ENCODE results near the gene PIGK.

Gene PIGK

DNA sequence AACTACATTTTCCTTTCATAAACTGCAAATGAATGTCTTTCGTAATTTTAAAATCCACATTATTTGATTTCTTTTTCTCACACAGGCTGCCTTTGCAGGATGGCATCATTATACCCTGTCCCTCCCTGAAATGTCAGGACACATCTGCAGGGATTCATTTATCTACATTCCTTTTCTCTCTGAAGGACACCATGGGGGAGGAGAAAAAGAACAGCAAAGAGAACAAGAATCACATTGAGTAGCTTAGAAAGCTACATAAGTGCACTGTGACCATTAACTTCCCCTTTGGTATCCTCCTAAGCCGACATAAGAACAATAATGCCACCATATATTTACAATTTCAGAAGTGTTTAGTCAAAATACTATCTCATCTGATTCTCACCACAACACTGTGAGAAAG is 129.5 kb downstream of the PIGK start:
- no peak for ATAC-seq

DNA sequence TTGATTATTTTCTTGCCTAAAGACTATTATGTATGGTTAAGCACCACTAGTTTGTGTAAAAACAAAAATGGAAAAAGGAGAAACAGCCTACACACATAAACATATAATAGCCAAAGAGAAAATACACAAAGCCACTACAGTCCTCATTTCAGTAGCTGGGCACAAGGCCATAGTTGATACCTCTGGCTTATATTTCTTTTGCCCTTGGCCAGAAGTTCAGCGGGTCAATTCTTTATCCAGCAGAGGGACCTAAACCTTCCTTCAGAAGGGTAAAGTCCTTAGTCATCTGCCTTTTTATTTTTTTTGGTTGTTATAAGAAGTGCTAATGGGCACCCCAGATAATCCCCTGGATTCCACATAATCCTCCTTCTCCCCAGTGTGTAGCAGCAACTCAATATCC is 134.1 kb downstream of the PIGK start:
- no peak for ATAC-seq

DNA sequence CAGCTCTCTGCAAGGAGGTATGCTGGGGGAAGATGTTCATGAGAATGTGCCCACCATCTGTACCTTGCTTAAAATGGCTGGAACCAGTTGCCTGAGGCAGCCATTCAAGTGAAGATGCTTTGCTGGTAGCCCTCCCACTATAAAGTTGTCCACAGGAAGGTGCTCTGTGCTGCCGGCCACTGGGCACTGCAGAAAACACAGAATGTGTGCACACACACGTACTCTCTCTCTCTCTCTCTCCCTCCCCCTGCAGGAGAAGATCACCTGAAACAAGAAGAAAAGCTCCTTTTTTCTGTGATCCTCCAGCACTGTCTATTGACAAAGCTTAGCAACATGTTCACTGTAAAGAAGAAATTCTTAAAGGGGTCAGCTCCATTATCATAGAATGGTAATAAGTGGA is 134.8 kb downstream of the PIGK start:
- ATAC-seq = no peak

DNA sequence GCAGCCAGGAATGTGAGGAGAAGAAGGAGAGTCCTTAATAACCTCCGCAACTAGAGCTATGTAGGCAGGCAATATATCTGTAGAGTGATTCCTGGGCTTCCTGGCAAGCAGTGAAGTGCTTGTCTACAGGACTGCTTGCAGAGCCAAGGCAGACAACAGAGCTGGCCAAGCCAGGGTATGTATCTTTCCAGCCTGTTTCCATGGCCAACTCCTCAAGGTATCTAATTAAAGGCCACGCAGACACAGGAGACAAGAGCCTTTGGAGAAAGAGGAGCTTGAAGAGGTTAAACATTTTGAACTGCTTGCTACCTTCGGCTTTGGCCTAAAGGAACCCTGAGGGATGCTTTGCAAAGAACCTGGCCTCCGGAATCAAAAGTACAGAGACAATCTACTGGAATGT is 137.4 kb downstream of the PIGK start:
- ATAC-seq = no peak

DNA sequence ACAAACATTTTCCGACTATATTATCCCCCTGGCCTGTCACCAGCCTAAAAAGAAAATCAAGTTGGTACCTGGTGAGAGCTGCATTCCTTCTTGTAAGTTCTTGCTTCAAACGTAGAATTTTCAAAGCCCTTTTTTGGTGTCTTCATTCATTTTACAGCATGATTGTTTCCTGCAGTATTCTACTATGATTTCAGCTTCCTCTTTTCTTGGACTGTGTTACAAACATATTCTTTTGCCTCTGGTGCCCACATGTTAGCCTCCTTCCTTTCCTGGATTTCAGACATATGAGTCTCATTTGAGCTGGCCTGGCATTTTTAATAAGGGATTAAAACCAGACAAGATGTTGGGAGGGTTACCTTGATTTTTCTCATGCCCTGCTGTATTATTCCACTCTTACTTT is 142.5 kb downstream of the PIGK start:
- ATAC-seq = no peak

DNA sequence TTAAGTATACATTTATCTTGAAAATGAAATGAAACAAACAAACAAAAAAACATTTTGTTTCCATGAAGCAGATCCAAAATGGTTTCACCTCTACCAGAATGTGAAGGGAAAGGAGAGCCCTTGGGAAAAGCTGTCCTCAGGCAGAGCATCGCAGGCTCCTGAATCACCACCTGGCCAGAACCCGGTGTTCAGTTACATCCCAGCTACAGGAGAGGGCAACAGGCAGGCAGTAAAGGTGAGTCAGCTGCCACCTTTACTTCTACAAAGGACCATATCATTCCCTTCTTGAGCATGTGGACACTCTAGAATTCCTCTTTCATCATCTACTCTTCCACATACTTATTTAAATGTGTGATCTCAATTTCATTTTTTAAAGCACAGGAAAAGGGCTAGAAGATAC is 151.2 kb downstream of the PIGK start:
- no peak for ATAC-seq

DNA sequence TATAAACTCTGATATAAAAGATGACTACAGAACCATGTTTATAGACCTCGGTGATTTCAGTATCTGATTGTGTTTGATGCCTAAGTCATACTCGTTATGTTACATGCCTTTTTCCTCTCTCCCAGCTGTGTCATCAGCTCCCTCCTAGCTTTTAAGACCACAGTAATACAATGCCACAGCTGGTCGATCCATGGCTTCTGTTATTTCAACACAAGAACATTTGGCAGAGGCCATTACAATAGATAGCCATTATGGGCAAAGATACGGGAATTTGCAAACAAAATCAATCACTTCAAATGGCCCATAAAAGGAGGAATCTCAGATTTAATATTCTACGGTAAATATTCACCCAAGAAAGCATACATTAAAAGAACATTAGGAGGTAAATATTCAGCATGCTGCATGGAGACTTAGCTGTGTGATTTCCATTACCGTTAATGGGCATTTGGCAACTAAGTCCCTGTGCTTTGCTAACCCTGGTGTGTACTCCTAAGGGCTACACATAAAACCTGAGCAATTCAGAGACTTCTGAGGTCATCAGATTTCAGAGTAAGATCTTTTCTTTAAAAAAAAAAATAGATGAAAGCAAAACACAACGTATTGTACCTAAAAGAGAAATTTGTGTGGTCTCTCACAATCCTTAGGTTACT is 153.4 kb downstream of the PIGK start:
- ATAC-seq = no peak

DNA sequence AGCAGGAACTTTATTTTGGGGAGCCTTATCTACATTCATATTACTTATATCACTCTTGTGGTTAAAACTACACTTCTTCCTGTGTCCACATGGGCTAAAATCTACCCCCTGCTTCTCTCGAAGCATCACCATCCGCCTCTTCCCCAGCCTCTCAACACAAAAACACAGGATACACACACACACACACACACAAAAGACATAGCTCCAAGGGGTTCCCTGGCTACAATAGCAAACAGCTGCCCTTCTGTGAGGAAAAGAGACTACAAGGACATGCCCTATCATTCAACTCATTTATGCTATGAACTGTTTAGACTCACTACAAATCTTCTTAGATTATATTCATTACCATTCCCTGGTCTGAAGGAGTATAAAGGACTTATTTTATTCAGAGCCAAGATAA is 155.0 kb downstream of the PIGK start:
- ATAC-seq = no peak

DNA sequence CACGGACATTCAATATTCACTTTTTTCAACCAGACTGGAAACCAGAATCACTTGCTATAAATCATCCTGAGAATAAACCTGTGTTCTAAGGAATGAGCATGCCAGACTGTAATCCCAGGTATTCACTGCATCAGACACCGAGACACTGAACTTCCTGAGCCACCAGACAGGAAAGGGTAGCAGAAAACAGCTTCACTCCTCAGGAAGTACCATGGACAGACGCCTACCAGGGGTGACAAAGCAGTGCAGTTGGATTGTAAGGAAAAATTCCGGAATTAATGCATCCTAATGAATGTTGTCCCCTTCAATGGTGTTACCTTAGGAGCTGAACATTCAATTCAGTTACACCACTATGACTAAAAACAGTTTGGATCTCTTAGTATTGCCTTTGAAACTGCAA is 156.1 kb downstream of the PIGK start:
- ATAC-seq = no peak

DNA sequence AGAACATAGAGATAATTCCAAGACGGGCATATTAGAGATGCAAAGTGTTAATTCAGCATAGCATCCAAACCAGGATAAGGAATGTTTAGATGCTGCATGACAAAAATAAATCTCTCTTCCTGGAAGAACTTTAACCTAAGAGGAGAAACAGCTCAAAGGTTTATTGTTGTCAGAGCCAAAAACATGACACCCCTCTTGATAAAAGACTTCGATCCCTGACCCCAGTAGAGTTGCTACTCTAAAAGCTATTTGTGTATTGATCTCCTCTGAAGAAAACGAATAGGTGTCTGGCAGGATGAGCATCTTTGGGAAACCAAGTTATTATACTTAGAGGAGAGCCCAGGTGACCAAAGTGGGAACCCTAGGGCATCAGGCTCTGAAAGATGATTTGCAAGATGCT is 158.1 kb downstream of the PIGK start:
- no peak for ATAC-seq

DNA sequence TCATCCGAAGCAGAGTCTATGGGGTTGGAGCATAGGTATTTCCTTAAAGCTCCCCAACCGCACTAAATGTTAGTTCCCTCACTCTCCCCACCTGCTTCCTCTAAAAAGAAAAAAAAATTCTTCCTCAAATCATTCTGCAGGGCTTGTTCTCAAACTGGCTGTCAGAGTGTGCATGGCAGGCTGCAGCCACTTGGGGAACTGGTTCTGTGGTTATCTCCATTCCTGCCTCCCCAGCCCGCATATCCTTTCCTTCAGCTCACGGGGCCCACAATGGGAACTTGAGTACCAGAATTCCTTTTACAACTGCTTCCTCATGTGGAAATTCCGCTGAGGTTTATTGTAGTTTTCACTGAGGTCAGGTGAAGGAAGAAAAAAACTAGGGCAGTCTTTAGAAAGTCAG is 159.2 kb downstream of the PIGK start:
- ATAC-seq = no peak

DNA sequence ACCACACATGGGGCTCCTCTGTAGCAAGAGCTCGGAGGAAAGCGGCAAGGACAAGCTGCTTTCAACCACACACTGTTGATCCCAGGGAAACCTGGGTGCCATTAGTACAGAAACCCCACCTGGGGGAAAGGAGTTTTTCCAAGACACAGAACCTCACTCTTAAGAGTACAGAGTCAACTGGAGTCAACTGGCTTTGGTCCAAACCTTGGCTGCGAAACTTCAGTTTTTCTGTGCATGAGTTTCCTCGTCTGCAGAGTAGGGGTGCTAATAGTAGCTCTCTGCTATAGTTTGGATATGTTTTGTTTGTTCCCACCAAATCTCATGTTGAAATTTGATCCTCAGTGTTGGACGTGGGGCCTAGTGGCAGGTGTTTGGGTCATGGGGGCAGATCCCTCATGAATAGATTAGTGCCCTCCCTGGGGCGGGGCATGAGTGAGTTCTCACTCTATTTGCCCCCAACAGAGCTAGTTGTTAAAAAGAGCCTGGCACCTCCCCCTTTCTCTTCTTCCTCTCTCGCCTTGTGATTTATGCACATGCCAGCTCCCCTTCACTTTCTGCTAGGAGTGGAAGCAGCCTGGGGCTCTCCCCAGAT is 161.1 kb downstream of the PIGK start:
- no peak for ATAC-seq

DNA sequence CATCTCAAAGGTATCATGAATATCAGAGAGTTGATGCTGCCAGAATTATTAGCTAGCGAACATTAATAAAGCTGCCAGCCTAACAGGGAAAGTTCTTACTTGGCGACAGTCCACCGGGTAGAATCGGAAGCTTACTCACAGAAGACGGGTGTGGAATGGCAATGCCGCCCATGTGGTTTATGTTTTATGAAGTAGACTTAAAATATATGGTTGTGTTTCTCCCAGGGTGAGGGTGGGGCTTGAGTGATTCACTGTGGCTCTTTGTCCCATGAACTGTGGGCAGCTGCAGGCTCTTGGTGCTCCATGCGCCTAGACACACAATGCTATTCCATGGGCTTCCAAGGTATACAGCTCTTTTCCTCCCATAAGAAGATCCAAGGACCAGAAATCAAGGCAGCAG is 162.7 kb downstream of the PIGK start:
- ATAC-seq = no peak

DNA sequence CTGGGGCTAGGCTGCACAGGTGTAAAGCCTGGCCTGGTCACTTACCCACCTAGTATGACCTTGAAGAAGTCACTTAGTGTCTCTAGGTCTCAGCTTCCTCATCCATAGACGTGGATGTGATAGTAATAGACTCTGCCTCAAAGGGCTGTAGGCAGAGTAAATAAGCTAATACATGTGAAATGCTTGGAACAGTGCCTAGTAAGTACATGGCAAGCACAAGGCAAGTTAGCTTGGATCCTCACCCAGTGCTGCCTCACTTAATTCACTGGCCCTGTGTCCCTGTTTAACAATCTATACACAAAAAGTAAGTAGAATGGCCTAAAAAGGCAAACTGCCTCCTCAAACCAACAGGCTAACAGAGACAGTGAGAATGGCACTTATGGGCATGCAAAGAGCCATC is 167.8 kb downstream of the PIGK start:
- ATAC-seq = no peak

DNA sequence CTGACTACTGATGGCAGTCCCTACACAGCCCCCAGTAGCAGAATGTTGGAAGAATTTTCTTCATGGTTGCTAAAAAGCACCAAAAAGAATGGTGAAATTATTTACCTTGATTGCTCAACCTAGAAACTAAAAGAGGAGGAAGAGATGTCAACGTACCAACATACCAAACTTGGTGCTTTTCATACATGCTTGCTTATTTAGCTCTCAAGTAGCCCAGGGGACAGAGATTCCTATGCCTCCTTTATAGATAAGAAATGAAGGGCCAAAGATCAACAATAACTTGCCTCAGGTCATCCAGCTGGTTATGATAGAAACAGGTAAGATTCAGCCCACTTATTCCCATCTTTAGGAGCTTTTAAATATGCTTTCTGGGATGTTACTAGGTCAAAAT is 170.6 kb downstream of the PIGK start:
- ATAC-seq = no peak

DNA sequence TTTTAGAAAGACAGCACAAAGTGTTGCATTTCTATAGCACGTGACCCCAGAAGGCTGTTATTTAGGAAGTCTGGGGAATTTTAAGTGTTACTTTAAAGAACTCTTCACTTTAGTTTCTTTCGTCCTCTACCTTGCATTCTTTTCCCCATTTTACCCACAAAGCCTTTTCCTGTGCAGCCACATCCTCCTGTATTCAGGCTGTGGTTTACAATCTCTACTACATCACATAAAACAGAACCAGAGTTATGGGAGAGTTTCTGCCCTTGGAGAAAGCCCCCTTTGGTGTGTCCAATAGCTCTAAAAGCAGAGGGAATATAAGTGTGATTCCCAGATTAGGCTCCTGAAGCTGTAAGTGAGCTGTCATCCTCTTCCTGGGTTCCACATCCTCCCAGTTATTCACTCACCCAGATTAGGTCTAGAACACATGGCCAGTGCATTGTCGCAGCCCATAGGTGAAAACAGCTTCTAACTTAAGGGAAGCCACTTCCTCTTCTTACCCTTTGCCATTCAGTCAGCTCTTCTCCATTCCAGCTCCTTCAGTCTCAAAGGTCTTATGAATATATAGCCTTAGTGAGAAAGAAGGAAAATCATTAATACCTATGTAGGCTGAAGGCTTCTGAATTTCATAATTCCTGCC is 171.1 kb downstream of the PIGK start:
- no peak for ATAC-seq

DNA sequence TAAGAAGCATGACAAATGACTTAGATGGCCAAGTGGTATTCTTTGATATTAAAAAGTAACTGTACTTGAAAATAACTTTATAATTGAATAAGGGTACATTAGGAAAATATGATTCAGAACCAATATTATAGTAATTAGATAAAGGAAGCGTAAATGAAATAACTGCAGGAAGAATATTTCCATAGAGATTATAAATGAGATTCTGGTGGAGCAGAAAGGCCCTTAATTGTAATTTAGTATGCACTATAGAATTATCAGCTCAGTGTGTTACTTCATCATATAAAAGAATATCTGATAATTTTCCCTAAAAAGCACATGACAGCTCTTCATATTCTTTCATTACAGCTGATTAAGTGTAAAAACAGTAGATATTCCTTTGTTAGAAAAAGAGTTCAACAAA is 171.7 kb downstream of the PIGK start:
- ATAC-seq = no peak

DNA sequence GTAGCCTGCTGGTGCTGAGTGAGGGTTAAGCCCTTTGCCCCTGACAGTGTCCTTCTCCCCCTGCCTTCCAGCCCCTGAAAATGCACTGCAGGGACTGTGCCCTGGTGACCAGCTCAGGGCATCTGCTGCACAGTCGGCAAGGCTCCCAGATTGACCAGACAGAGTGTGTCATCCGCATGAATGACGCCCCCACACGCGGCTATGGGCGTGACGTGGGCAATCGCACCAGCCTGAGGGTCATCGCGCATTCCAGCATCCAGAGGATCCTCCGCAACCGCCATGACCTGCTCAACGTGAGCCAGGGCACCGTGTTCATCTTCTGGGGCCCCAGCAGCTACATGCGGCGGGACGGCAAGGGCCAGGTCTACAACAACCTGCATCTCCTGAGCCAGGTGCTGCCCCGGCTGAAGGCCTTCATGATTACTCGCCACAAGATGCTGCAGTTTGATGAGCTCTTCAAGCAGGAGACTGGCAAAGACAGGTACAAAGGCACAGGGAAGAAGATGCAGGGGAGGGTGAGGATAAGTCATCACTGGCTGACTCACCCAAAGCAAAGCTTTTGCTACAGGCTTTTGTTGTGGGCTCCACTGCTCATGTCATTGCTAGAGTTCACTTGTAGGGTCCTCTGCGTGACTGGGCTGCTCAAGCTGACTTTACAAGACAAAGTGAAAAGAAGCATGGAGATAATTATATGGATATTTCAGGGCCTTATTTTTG is 174.9 kb downstream of the PIGK start:
- ATAC-seq = no peak

DNA sequence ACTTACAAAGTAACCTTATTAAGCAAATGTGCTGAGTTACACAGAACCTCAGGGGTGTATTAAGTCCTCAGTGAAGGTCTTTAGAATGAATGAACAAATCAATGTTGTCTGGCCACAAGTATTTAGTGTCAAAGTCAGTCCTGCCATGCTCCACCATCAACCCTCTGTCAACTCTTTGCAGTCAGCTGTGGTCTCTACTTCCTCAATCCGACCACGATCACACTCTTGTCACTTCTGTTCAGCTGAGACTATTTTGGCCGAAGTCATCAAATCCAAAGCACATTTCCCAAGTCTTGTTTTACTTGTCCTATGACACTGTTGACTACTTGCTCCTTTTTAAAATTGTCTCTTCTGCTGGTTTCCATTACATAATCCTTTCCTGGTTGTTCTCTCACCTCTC is 178.4 kb downstream of the PIGK start:
- ATAC-seq = no peak

DNA sequence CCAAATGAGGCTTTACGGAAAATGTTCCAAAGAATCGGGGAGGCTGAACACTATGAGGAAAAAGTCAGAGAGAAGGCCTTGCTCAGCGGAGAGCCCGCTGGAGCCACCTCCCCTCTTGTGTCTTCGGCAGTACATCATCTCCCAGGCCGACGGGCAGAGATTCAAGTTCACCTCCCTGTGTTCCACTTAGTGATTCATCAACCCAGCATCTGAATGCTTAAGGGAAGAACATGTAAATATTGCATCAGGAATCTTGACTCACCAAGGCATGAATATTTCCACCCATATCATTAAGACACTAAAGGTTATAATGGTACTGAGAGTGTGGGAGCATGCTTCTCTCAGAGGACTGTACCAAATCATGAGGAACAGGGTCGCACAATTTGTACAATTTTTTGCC is 179.5 kb downstream of the PIGK start:
- no peak for ATAC-seq

DNA sequence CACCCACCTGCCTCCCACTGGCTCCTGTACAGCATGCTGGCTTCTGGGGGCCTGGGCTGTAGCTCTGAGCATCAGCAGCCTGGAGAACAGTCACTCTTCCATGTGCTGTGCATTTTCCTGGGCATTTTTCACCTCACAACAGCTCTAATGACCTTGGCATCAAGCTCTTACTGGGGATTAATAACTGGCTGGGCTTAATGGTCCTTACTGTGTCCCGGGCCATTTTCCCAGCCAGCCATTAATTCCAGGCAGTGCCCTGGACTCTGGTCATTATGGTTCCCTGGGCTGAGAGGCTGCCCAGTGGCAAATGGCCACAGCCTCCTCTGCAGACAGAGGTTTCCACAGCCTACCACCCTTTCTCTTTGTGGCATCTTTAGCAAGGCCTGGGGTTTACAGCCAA is 180.1 kb downstream of the PIGK start:
- no peak for ATAC-seq
